ENCODE results near the gene CBX1. TPM values are rescaled to one million over a fixed set of nuclear protein-coding genes. Genes with fewer than 3 reads are reported as not detected.
A peak's percentile ranks its signal among the peaks of the same experiment; 100 is the strongest.
"Not testable (repeated sequence)": the region's sequence is repeated elsewhere in the genome, so short reads cannot be mapped to it uniquely, and the experiment has no call there.

The CBX1 gene
- total RNA-seq, 2 experiments from 2014 or later: 55.3 to 56.7 TPM

- H3K27ac Mint-ChIP-seq: no peak overlapping the region
- H3K36me3 Mint-ChIP-seq: peaks cover 4% of the 10 kb centered on the region
- no peak for DNase-seq
- intact Hi-C loops (cut with micrococcal nuclease): loop anchor here (2.0 to 10.0 kb wide), 2 partner anchors 19 to 255 kb away; partner anchors contain the start of gene SCRN2
- H3K9me3 Mint-ChIP-seq: peaks cover 8% of the 10 kb centered on the region
- peak overlapping the region; percentile 98 for H3K4me3 Mint-ChIP-seq
- CTCF ChIA-PET: interaction anchor here (1.4 to 8.7 kb wide), 4 partner anchors 19 to 75 kb away, joined by 3 to 74 read pairs (median 6); partner anchors contain the start of gene NFE2L1
- H3K4me1 Mint-ChIP-seq (ENCODE audit: low read depth): peaks cover 45% of the 10 kb centered on the region
- POLR2A ChIA-PET: interaction anchor here (1.1 to 1.3 kb wide), 2 partner anchors 24 to 42 kb away, joined by 3 read pairs; no protein-coding TSS in a partner anchor
- H3K27me3 Mint-ChIP-seq: no peaks in the 10 kb centered on the region
These were observed 1.1 kb downstream of the CBX1 start for GRCh38 chr17:48100160-48100559.

GRCh38 chr17:48095611-48096010 lies 5.7 kb downstream of the CBX1 start:
- H3K9me3 Mint-ChIP-seq: no peaks in the 10 kb centered on the region
- H3K36me3 Mint-ChIP-seq: peaks cover 10% of the 10 kb centered on the region
- H3K4me3 Mint-ChIP-seq: no peak overlapping the region
- intact Hi-C loops (cut with micrococcal nuclease): no loop called here
- ChIA-PET POLR2A (interaction anchor here (1.4 kb wide), 1 partner anchor 35 kb away, joined by 3 read pairs; no protein-coding TSS in a partner anchor), CTCF (interaction anchor here (0.6 to 8.7 kb wide), 3 partner anchors 11 to 19 kb away, joined by 3 to 74 read pairs (median 3); no protein-coding TSS in a partner anchor)
- no peaks in the 10 kb centered on the region for H3K27me3 Mint-ChIP-seq
- no peak for DNase-seq
- H3K4me1 Mint-ChIP-seq (ENCODE audit: low read depth): peaks cover 24% of the 10 kb centered on the region
- no peak overlapping the region for H3K27ac Mint-ChIP-seq

- intact Hi-C loops (cut with micrococcal nuclease): no loop called here
- H3K4me3 Mint-ChIP-seq: no peak overlapping the region
- peaks cover 13% of the 10 kb centered on the region for H3K4me1 Mint-ChIP-seq (ENCODE audit: low read depth)
- ChIA-PET POLR2A (no interaction called here), CTCF (interaction anchor here (0.7 to 8.7 kb wide), 3 partner anchors 12 to 20 kb away, joined by 3 to 74 read pairs (median 4); partner anchors contain the start of gene SNX11)
- no peaks in the 10 kb centered on the region for H3K27me3 Mint-ChIP-seq
- DNase-seq: no peak
- H3K27ac Mint-ChIP-seq: no peak overlapping the region
- peaks cover 8% of the 10 kb centered on the region for H3K36me3 Mint-ChIP-seq
- H3K9me3 Mint-ChIP-seq: no peaks in the 10 kb centered on the region
These were observed 7.8 kb downstream of the CBX1 start for GRCh38 chr17:48093341-48094045.

- intact Hi-C loops (cut with micrococcal nuclease): no loop called here
- H3K4me3 Mint-ChIP-seq: no peak overlapping the region
- no peaks in the 10 kb centered on the region for H3K9me3 Mint-ChIP-seq
- H3K36me3 Mint-ChIP-seq: no peaks in the 10 kb centered on the region
- ChIA-PET POLR2A (interaction anchor here (0.6 to 0.7 kb wide), 2 partner anchors 67 to 122 kb away, joined by 3 read pairs; no protein-coding TSS in a partner anchor), CTCF (no interaction called here)
- no peaks in the 10 kb centered on the region for H3K27me3 Mint-ChIP-seq
- no peak overlapping the region for H3K27ac Mint-ChIP-seq
- DNase-seq: no peak
- no peaks in the 10 kb centered on the region for H3K4me1 Mint-ChIP-seq (ENCODE audit: low read depth)
These were observed 16.3 kb downstream of the CBX1 start for GRCh38 chr17:48084932-48085331.

DNA sequence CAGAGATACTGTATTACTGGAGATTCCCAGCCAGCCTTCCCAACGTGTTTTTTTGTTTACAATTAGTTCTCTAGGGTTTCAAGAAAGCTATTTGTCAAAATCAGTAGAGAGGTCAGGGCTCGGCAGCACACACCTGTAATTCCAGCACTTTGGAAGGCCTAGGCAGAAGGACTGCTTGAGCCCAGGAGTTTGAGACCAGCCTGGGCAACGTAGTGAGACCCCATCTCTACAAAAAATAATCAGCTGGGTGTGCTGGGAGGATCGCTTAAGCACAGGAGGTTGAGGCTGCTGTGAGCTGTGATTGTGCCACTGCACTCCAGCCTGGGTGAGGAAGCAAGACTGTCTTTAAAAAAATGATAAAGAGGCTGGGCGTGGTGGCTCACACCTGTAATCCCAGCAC lies 19.4 kb downstream of the CBX1 start:
- H3K27ac Mint-ChIP-seq: no peak overlapping the region
- ChIA-PET POLR2A (interaction anchor here (0.6 kb wide), 1 partner anchor 9 kb away, joined by 8 read pairs; no protein-coding TSS in a partner anchor), CTCF (interaction anchor here (0.7 to 5.9 kb wide), 14 partner anchors 8 to 537 kb away, joined by 3 to 79 read pairs (median 5); partner anchors contain the start of genes CBX1, CDK5RAP3 and COPZ2)
- no peaks in the 10 kb centered on the region for H3K9me3 Mint-ChIP-seq
- intact Hi-C loops (cut with micrococcal nuclease): loop anchor here (2.0 kb wide), 1 partner anchor 19 kb away; the partner anchor contains the start of gene CBX1
- no peak for DNase-seq
- H3K4me1 Mint-ChIP-seq (ENCODE audit: low read depth): no peaks in the 10 kb centered on the region
- peaks cover under 1% of the 10 kb centered on the region for H3K36me3 Mint-ChIP-seq
- no peaks in the 10 kb centered on the region for H3K27me3 Mint-ChIP-seq
- no peak overlapping the region for H3K4me3 Mint-ChIP-seq

DNA sequence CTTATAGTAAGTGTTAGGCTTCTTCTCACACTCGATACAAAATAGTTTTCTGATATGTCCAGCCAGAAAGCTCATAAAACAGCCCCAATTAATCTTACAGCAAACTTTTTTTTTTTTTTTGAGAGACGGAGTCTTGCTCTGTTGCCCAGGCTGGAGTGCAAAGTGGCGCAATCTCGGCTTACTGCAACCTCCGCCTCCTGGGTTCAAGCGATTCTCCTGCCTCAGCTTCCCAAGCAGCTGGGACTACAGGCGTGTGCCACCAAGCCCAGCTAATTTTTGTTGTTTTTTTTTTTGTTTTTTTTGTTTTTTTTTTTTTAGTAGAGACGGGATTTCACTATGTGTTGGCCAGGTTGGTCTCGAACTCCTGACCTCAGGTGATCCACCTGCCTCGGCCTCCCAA lies 24.1 kb downstream of the CBX1 start:
- H3K4me1 Mint-ChIP-seq (ENCODE audit: low read depth); H3K4me3 Mint-ChIP-seq; H3K27ac Mint-ChIP-seq; H3K27me3 Mint-ChIP-seq; H3K9me3 Mint-ChIP-seq; intact Hi-C loops (cut with micrococcal nuclease); DNase-seq; POLR2A ChIA-PET: not testable (repeated sequence)
- CTCF ChIA-PET: interaction anchor here (0.6 to 6.9 kb wide), 4 partner anchors 9 to 50 kb away, joined by 3 to 137 read pairs (median 4); no protein-coding TSS in a partner anchor
- peaks cover 16% of the 10 kb centered on the region for H3K36me3 Mint-ChIP-seq

GRCh38 chr17:48074322-48075081 lies 26.8 kb downstream of the CBX1 start:
- Mint-ChIP-seq H3K9me3 (no peaks in the 10 kb centered on the region), H3K36me3 (peaks cover 21% of the 10 kb centered on the region), H3K4me3 (no peak overlapping the region), H3K27ac (no peak overlapping the region), H3K27me3 (no peaks in the 10 kb centered on the region), H3K4me1 (ENCODE audit: low read depth) (no peaks in the 10 kb centered on the region)
- peak; percentile 78 for DNase-seq
- ChIA-PET CTCF (interaction anchor here (0.6 to 6.9 kb wide), 23 partner anchors 9 to 803 kb away, joined by 3 to 137 read pairs (median 4); partner anchors contain the start of genes COPZ2, NFE2L1 and SNX11), POLR2A (no interaction called here)
- intact Hi-C loops (cut with micrococcal nuclease): loop anchor here (1.0 to 2.0 kb wide), 2 partner anchors 38 to 49 kb away; partner anchors contain the start of gene COPZ2

- intact Hi-C loops (cut with micrococcal nuclease): loop anchor here (1.0 to 2.0 kb wide), 2 partner anchors 37 to 48 kb away; partner anchors contain the start of gene COPZ2
- ChIA-PET POLR2A (interaction anchor here (0.7 to 1.3 kb wide), 2 partner anchors 8 to 419 kb away, joined by 3 to 8 read pairs; no protein-coding TSS in a partner anchor), CTCF (interaction anchor here (0.7 to 6.9 kb wide), 18 partner anchors 13 to 125 kb away, joined by 3 to 137 read pairs (median 5); partner anchors contain the start of genes COPZ2, NFE2L1 and SNX11)
- H3K4me1 Mint-ChIP-seq (ENCODE audit: low read depth); H3K27me3 Mint-ChIP-seq; DNase-seq; H3K27ac Mint-ChIP-seq; H3K4me3 Mint-ChIP-seq; H3K9me3 Mint-ChIP-seq: not testable (repeated sequence)
- H3K36me3 Mint-ChIP-seq: peaks cover 25% of the 10 kb centered on the region
These were observed 27.6 kb downstream of the CBX1 start for GRCh38 chr17:48073566-48074094.

- H3K4me3 Mint-ChIP-seq; H3K4me1 Mint-ChIP-seq (ENCODE audit: low read depth); H3K9me3 Mint-ChIP-seq; H3K27ac Mint-ChIP-seq; DNase-seq; H3K27me3 Mint-ChIP-seq; intact Hi-C loops (cut with micrococcal nuclease): not testable (repeated sequence)
- ChIA-PET POLR2A (interaction anchor here (0.7 to 1.3 kb wide), 2 partner anchors 9 to 420 kb away, joined by 3 to 8 read pairs; no protein-coding TSS in a partner anchor), CTCF (interaction anchor here (1.0 to 6.9 kb wide), 6 partner anchors 29 to 52 kb away, joined by 4 to 137 read pairs (median 8); partner anchors contain the start of genes COPZ2 and SNX11)
- H3K36me3 Mint-ChIP-seq: peaks cover 30% of the 10 kb centered on the region
These were observed 28.5 kb downstream of the CBX1 start for GRCh38 chr17:48072811-48073210.

DNA sequence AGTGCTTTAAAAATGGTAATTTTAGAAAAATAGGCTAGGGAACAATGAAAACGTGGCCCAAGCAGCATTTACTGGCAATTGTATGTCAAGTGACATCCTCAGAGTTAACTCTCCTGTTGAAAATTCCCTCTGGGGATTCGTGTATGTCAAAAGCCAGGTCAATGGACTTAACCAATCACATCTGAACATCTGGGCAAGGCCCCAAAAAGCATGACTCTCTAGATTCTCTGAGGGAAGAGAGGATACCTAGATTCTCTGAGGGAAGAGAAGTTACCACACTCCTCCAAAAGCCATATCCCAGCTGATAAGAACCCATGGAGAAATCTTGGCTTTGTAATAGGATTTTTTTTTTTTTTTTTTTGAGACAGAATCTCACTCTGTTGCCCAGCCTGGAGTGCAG lies 29.6 kb downstream of the CBX1 start:
- H3K36me3 Mint-ChIP-seq: peaks cover 33% of the 10 kb centered on the region

DNA sequence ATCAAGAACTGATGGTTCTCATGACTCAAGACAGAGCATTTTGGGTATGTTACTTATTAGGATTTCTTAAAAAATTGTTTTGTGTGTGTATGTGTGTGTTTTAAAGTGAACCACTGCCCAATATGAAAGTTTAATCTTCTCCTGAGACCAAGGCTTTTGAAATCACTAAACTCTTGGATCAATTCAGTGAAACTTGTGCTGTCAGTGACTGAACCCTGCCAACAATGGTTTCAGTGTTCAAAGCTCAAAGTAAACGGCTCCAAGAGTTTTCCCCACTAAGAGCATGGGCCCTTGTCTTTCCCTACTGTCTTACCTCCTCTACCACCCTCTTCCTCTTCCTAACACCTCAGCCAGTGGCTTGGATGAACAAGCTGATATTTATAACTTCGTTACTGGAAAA lies 31.1 kb downstream of the CBX1 start:
- no peaks in the 10 kb centered on the region for H3K4me1 Mint-ChIP-seq (ENCODE audit: low read depth)
- peaks cover 32% of the 10 kb centered on the region for H3K36me3 Mint-ChIP-seq
- H3K27me3 Mint-ChIP-seq: no peaks in the 10 kb centered on the region
- no peak overlapping the region for H3K27ac Mint-ChIP-seq
- CTCF ChIA-PET: interaction anchor here (1.0 to 4.5 kb wide), 2 partner anchors 10 to 44 kb away, joined by 3 to 30 read pairs; no protein-coding TSS in a partner anchor
- H3K4me3 Mint-ChIP-seq: no peak overlapping the region
- DNase-seq: no peak
- H3K9me3 Mint-ChIP-seq: no peaks in the 10 kb centered on the region
- POLR2A ChIA-PET: no interaction called here
- intact Hi-C loops (cut with micrococcal nuclease): no loop called here

More for the DNA sequence above, 29.6 kb downstream of the CBX1 start:
- ChIA-PET POLR2A (no interaction called here), CTCF (interaction anchor here (6.9 kb wide), 1 partner anchor 45 kb away, joined by 137 read pairs; no protein-coding TSS in a partner anchor)
- Mint-ChIP-seq H3K9me3 (no peaks in the 10 kb centered on the region), H3K27me3 (no peaks in the 10 kb centered on the region), H3K4me1 (ENCODE audit: low read depth) (no peaks in the 10 kb centered on the region), H3K27ac (no peak overlapping the region), H3K4me3 (no peak overlapping the region)
- no peak for DNase-seq
- intact Hi-C loops (cut with micrococcal nuclease): no loop called here

All from activated CD4-positive, alpha-beta memory T cell treated with anti-CD3 and anti-CD28 coated beads for 36 hours (primary cell).